ENCODE data around the gene USP4. TPM values are rescaled to one million over a fixed set of nuclear protein-coding genes. Genes with fewer than 3 reads are reported as not detected.
"Not testable (repeated sequence)": the region's sequence is repeated elsewhere in the genome, so short reads cannot be mapped to it uniquely, and the experiment has no call there.

USP4 gene
- total and polyA plus RNA-seq, 2 experiments from 2014 or later = 20.1 to 26.5 TPM

- TF ChIP-seq CTCF (IDR thresholded peaks at IDR 0.05; ENCODE audit: poor library complexity) (no peak), EZH2phosphoT487 (IDR thresholded peaks at IDR 0.05; ENCODE audit: low read depth, severe bottlenecking, unreplicated experiment) (no peak), EZH2 (IDR thresholded peaks at IDR 0.05; ENCODE audit: borderline replicate concordance) (no peak)
Observed at GRCh38 chr3:49349348-49350114, 9.7 kb upstream of the USP4 start.

GRCh38 chr3:49348361-49348760 is 8.5 kb upstream of the USP4 start:
- not testable (repeated sequence) for H3K4me3 ChIP-seq; DNase-seq (ENCODE audit: low spot score); H2AFZ ChIP-seq; H3K79me2 ChIP-seq; H3K36me3 ChIP-seq (replicated peaks; ENCODE audit: insufficient read depth, low read depth); H3K27me3 ChIP-seq; H3K4me2 ChIP-seq; H3K9me2 ChIP-seq (replicated peaks; ENCODE audit: insufficient read depth); H4K20me1 ChIP-seq (ENCODE audit: insufficient read depth, poor library complexity, severe bottlenecking); H3K9me3 ChIP-seq (ENCODE audit: low read depth)
- peaks cover 28% of the 10 kb centered on the region for H3K4me1 ChIP-seq (ENCODE audit: insufficient read depth)
- WGBS (ENCODE audit: low lambda C conversion rate, missing lambda C conversion rate) = 96% methylated on average over 12 of the region's 12 CpGs
- H3K27ac ChIP-seq = peak overlapping the region; percentile 92

More at GRCh38 chr3:49349348-49350114, 9.7 kb upstream of the USP4 start:
- H3K4me1 ChIP-seq (ENCODE audit: insufficient read depth) = peaks cover 28% of the 10 kb centered on the region
- no peaks in the 10 kb centered on the region for H3K9me2 ChIP-seq (replicated peaks; ENCODE audit: insufficient read depth)
- H2AFZ ChIP-seq = peak overlapping the region; percentile 26
- peak; percentile 51 for DNase-seq (ENCODE audit: low spot score)
- no peaks in the 10 kb centered on the region for H3K79me2 ChIP-seq
- H3K4me3 ChIP-seq = no peak overlapping the region
- H3K36me3 ChIP-seq (replicated peaks; ENCODE audit: insufficient read depth, low read depth) = no peaks in the 10 kb centered on the region
- no peaks in the 10 kb centered on the region for H4K20me1 ChIP-seq (ENCODE audit: insufficient read depth, poor library complexity, severe bottlenecking)
- peak overlapping the region; percentile 92 for H3K27ac ChIP-seq
- H3K9me3 ChIP-seq (ENCODE audit: low read depth) = no peaks in the 10 kb centered on the region
- no peaks in the 10 kb centered on the region for H3K27me3 ChIP-seq
- H3K4me2 ChIP-seq = no peak overlapping the region
- 66% methylated on average over 3 of the region's 3 CpGs for WGBS (ENCODE audit: low lambda C conversion rate, missing lambda C conversion rate)

- Histone ChIP-seq H3K36me3 (replicated peaks; ENCODE audit: insufficient read depth, low read depth) (no peaks in the 10 kb centered on the region), H2AFZ (no peak overlapping the region), H3K4me1 (ENCODE audit: insufficient read depth) (peaks cover 21% of the 10 kb centered on the region), H3K9me3 (ENCODE audit: low read depth) (no peaks in the 10 kb centered on the region), H4K20me1 (ENCODE audit: insufficient read depth, poor library complexity, severe bottlenecking) (no peaks in the 10 kb centered on the region), H3K4me3 (no peak overlapping the region), H3K27ac (no peak overlapping the region), H3K27me3 (no peaks in the 10 kb centered on the region), H3K9me2 (replicated peaks; ENCODE audit: insufficient read depth) (no peaks in the 10 kb centered on the region), H3K79me2 (no peaks in the 10 kb centered on the region), H3K4me2 (no peak overlapping the region)
- DNase-seq (ENCODE audit: low spot score) = no peak
- 94% methylated on average over 6 of the region's 6 CpGs for WGBS (ENCODE audit: low lambda C conversion rate, missing lambda C conversion rate)
- TF ChIP-seq CTCF (IDR thresholded peaks at IDR 0.05; ENCODE audit: poor library complexity) = no peak
- no peak for TF ChIP-seq EZH2phosphoT487 (IDR thresholded peaks at IDR 0.05; ENCODE audit: low read depth, severe bottlenecking, unreplicated experiment)
- TF ChIP-seq EZH2 (IDR thresholded peaks at IDR 0.05; ENCODE audit: borderline replicate concordance) = no peak
Observed at GRCh38 chr3:49346797-49347251, 7.0 kb upstream of the USP4 start.

- H3K27ac ChIP-seq = no peak overlapping the region
Observed at GRCh38 chr3:49343163-49343562, 3.3 kb upstream of the USP4 start.

More at GRCh38 chr3:49343163-49343562, 3.3 kb upstream of the USP4 start:
- no peak for DNase-seq (ENCODE audit: low spot score)
- peaks cover 9% of the 10 kb centered on the region for H3K4me1 ChIP-seq (ENCODE audit: insufficient read depth)
- H4K20me1 ChIP-seq (ENCODE audit: insufficient read depth, poor library complexity, severe bottlenecking) = no peaks in the 10 kb centered on the region
- no peaks in the 10 kb centered on the region for H3K9me2 ChIP-seq (replicated peaks; ENCODE audit: insufficient read depth)
- H3K79me2 ChIP-seq = peaks cover 16% of the 10 kb centered on the region
- TF ChIP-seq CTCF (IDR thresholded peaks at IDR 0.05; ENCODE audit: poor library complexity) = no peak
- TF ChIP-seq EZH2phosphoT487 (IDR thresholded peaks at IDR 0.05; ENCODE audit: low read depth, severe bottlenecking, unreplicated experiment) = no peak
- TF ChIP-seq EZH2 (IDR thresholded peaks at IDR 0.05; ENCODE audit: borderline replicate concordance) = no peak
- WGBS (ENCODE audit: low lambda C conversion rate, missing lambda C conversion rate) = 92% methylated on average over 3 of the region's 3 CpGs
- no peaks in the 10 kb centered on the region for H3K27me3 ChIP-seq
- H3K36me3 ChIP-seq (replicated peaks; ENCODE audit: insufficient read depth, low read depth) = no peaks in the 10 kb centered on the region
- no peak overlapping the region for H2AFZ ChIP-seq
- H3K4me2 ChIP-seq = no peak overlapping the region
- no peaks in the 10 kb centered on the region for H3K9me3 ChIP-seq (ENCODE audit: low read depth)
- no peak overlapping the region for H3K4me3 ChIP-seq
